Esophagus squamous epithelium (tissue), 5 donors: ENCODE measurements around the gene DEXI. TPM values are rescaled to one million over a fixed set of nuclear protein-coding genes. Genes with fewer than 3 reads are reported as not detected.

Experiments used
- DNase-seq: peaks from one replicate; lab custom pipeline; 2025; lab: John Stamatoyannopoulos, UW
- H3K27ac ChIP-seq, 4 donors: fragments of 200-600 bp; sonication (generic); one replicate each; pipeline ENCODE4 v1.5.1; 2016 to 2019; ENCODE audit warnings: mild to moderate bottlenecking in 1 of 4
- H3K27me3 ChIP-seq, 4 donors: fragments of 200-600 bp; sonication (generic); 1 replicate in 3 of 4; 2 replicates in 1 of 4; pipeline versions ENCODE4 v1.5.1 to v1.6.0; 2017 to 2021; ENCODE audit warnings: antibody characterized with exemption in 1 of 4
- H3K36me3 ChIP-seq, 3 donors: fragments of 200-600 bp; sonication (generic); one replicate each; pipeline ENCODE4 v1.5.1; 2016 to 2019
- H3K4me1 ChIP-seq, 3 donors: fragments of 200-600 bp; sonication (generic); one replicate each; pipeline ENCODE4 v1.5.1; 2017 to 2019
- H3K4me3 ChIP-seq, 4 donors: fragments of 200-600 bp; sonication (generic); 1 replicate in 3 of 4; 2 replicates in 1 of 4; pipeline ENCODE4 v1.5.1; 2016 to 2019; ENCODE audit warnings: mild to moderate bottlenecking in 2 of 4, moderate library complexity in 1 of 4
- H3K9me3 ChIP-seq, 3 donors: fragments of 200-600 bp; sonication (generic); one replicate each; pipeline ENCODE4 v1.5.1; 2016 to 2019
- POLR2A ChIP-seq, 4 donors: fragments of 450-650 bp; IDR thresholded peaks; one replicate each; pipeline ENCODE4 v1.6.1; 2017; ENCODE audit warnings: antibody characterized with exemption in 4 of 4, mild to moderate bottlenecking in 4 of 4, moderate library complexity in 3 of 4
- WGBS, 2 donors: methylation state at CpG; one replicate each; pipeline ENCODE4 v1.1.5; 2018; 5-methylcytosine and 5-hydroxymethylcytosine counted together
- intact Hi-C: fragments of 100-400 bp; cut with DNase I; formaldehyde crosslinking; loops from one replicate; pipeline ENCODE4 v1.15.0; 2022
- total RNA-seq, 4 donors: library from RNA; depleted of rRNA; stranded (reverse); fragments of >200 nt; gene quantifications; one replicate each; pipeline ENCODE4 v1.1.0, GENCODE V29; 2016
- TF ChIP-seq, protein P1 (sequence below), 6 experiments: fragments of 450-650 bp in 4 of 6; fragments of 200-600 bp in 2 of 6; sonication (generic) in 2 of 6; IDR thresholded peaks; one replicate each; pipeline ENCODE4 v1.5.1; 2016 to 2019; ENCODE audit warnings: antibody characterized with exemption in 6 of 6, mild to moderate bottlenecking in 4 of 6, moderate library complexity in 4 of 6
- donor health status: DM: yes; HTN: yes; CAD: no.

DEXI gene
- total RNA-seq, 4 donors from 2014 or later = 22.6 to 60.1 (median 28.4) TPM

DNA sequence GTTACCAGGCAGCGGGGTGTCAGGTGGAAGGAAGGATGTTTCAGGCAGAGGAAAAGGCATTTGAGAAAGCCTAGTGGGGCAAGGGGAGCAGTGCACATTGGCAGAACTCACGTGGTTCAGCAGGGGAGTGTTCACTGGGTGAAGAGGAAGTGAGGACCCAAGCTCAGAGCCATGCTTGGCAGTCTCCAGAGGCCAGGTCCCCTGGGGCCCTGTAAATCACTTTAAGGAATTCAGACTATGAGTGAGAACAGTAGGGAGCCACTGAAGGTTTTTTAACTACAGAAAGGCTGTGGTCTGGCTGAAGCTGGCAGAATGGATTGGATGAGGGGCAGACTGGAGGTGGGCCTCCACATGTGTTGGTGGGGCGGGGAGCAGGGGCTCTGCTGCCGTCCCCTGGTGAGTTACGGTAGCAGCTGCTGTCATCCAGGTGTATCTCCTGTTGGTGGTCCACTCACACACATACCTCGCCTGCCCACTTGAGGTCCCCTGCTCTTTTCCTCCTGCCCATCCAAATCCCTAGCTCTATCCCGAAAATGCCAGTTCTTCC is 7.2 kb upstream of the DEXI start:
- Histone ChIP-seq H3K27me3 (no peaks in the 10 kb centered on the region), H3K27ac (peak overlapping the region; percentile 14 to 57 (median 38)), H3K9me3 (no peaks in the 10 kb centered on the region), H3K4me3 (no peak overlapping the region), H3K4me1 (peaks cover 32 to 66% (median 41%) of the 10 kb centered on the region in 3 donors), H3K36me3 (no peaks in the 10 kb centered on the region)
- no peak for DNase-seq
- intact Hi-C loops = no loop called here
- TF ChIP-seq POLR2A (IDR thresholded peaks at IDR 0.05) = no peak
- TF ChIP-seq, protein P1, sequence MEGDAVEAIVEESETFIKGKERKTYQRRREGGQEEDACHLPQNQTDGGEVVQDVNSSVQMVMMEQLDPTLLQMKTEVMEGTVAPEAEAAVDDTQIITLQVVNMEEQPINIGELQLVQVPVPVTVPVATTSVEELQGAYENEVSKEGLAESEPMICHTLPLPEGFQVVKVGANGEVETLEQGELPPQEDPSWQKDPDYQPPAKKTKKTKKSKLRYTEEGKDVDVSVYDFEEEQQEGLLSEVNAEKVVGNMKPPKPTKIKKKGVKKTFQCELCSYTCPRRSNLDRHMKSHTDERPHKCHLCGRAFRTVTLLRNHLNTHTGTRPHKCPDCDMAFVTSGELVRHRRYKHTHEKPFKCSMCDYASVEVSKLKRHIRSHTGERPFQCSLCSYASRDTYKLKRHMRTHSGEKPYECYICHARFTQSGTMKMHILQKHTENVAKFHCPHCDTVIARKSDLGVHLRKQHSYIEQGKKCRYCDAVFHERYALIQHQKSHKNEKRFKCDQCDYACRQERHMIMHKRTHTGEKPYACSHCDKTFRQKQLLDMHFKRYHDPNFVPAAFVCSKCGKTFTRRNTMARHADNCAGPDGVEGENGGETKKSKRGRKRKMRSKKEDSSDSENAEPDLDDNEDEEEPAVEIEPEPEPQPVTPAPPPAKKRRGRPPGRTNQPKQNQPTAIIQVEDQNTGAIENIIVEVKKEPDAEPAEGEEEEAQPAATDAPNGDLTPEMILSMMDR (IDR thresholded peaks at IDR 0.05) = peak in 4 of 6 experiments; percentile 8 to 44 (median 18)
- 78 to 81% methylated on average over 7 of the region's 7 CpGs for WGBS, 2 donors

DNA sequence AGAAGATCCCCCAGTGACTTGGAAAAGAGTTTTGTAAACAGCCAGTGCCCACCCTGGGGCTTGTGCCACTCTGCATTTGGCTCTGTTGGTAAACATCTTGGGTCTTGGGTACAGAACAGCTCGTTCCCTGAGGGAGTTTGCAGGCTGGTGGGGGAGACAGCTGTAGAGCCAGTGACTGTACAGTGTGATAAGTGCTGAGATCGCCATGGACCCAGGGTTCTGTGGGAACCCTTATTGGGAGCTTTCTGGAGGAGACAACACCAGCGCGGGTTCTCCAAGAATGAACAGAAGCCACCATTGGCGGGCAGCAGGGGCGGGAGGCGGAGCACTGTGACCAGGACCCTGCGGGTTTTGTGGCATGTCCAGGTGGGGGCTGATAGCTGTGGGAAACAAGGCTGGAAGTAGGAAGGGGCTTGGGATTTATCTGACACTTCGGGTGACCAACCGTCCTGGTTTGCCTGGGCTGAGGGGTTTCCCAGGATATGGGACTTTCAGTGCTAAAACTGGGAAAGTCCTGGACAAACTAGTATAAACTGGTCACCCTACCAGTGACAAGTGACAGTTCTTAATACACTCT is 5.0 kb upstream of the DEXI start:
- H3K27ac ChIP-seq = no peak overlapping the region
- H3K4me1 ChIP-seq = peaks cover 38 to 71% (median 49%) of the 10 kb centered on the region in 3 donors
- no peak overlapping the region for H3K4me3 ChIP-seq

DNA sequence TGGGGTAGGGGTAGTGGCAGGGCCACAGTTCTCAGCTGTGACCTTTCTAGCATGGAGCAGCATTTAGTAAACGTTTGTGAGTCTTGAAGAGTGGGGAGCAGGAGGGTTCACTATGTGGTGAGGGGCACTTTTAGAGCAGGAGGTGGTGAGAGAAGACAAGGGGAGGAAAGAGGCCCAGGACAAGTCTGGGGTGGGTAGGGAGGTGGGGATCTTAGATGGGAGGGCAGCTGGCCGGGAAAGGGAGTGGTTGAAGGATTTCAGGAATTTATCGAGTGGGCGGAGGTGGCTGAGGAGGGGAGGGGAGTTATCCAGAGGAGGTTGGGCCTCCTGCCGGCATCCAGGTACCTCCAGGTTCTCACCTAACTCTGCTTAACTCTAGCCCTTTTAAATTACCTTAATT is 4.0 kb upstream of the DEXI start:
- Histone ChIP-seq H3K4me1 (peaks cover 40 to 72% (median 49%) of the 10 kb centered on the region in 3 donors), H3K4me3 (peak overlapping the region in 1 of 4 donors; percentile 90), H3K9me3 (no peaks in the 10 kb centered on the region), H3K27me3 (no peaks in the 10 kb centered on the region), H3K36me3 (no peaks in the 10 kb centered on the region), H3K27ac (no peak overlapping the region)
- 46 to 52% methylated on average over 5 of the region's 5 CpGs for WGBS, 2 donors
- TF ChIP-seq, protein P1 (IDR thresholded peaks at IDR 0.05) = no peak
- no peak for TF ChIP-seq POLR2A (IDR thresholded peaks at IDR 0.05)
- intact Hi-C loops = no loop called here
- no peak for DNase-seq

More for the DNA sequence above, 5.0 kb upstream of the DEXI start:
- H3K36me3 ChIP-seq = no peaks in the 10 kb centered on the region
- no peak for DNase-seq
- TF ChIP-seq, protein P1 (IDR thresholded peaks at IDR 0.05) = no peak
- TF ChIP-seq POLR2A (IDR thresholded peaks at IDR 0.05) = no peak
- H3K27me3 ChIP-seq = no peaks in the 10 kb centered on the region
- no peaks in the 10 kb centered on the region for H3K9me3 ChIP-seq
- 79 to 81% methylated on average over 4 to 9 of the region's 10 CpGs for WGBS, 2 donors
- intact Hi-C loops = no loop called here

DNA sequence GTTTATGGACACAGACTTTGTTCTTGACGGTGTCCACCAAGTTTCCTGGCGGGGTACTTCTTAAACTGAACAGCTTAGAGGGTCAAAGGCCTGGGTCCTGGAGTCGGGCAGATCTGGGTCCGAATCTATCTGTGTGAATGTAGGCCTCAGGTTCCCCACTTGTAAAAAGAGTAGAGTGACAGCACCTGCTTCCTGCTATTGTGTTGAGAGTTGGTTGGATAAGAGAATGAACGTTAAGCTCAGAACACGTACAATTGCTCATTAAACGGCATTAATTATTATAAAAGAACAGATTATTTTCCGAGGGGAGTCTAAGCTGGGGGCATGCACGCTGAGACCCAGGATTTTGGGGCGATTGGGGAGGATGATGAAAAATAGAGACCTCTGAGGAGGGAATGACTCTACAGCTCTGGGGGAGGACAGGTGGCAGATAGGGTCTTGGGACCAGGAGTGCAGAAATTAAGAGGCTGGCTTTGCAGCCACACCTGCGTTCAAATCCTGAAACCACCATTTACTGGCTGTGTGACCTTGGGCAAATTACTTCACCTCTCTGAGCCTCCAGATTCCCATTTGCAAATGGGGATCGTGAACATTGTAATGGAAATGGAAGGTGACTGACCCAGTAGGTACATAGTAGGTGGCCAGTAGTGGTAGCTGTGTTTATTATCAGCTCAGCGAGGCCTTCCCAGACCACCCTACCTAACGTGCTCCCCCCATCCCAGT is 3.0 kb upstream of the DEXI start:
- Histone ChIP-seq H3K36me3 (no peaks in the 10 kb centered on the region), H3K27me3 (no peaks in the 10 kb centered on the region), H3K4me1 (peaks cover 47 to 72% (median 47%) of the 10 kb centered on the region in 3 donors), H3K27ac (peak overlapping the region in 3 of 4 donors; percentile 85 to 91 (median 86)), H3K9me3 (no peaks in the 10 kb centered on the region), H3K4me3 (peak overlapping the region; percentile 87 to 99 (median 90))
- intact Hi-C loops = no loop called here
- 31 to 33% methylated on average over 11 to 12 of the region's 14 CpGs for WGBS, 2 donors
- TF ChIP-seq POLR2A (IDR thresholded peaks at IDR 0.05) = no peak
- TF ChIP-seq, protein P1 (IDR thresholded peaks at IDR 0.05) = no peak
- no peak for DNase-seq
